SK-N-SH (cell line): Measurements from ENCODE around the gene GTF2F2. TPM values are rescaled to one million over a fixed set of nuclear protein-coding genes. Genes with fewer than 3 reads are reported as not detected.

Source experiments
- CTCF ChIA-PET: fragments of 300-600, 350-600 bp; formaldehyde crosslinking; extraction: SDS; loops from one replicate; lab custom pipeline; 2021; lab: Yijun Ruan, JAX
- POLR2A ChIA-PET: fragments of 350-600 bp; sonication (Branson Sonifier 250); formaldehyde crosslinking; extraction: SDS; loops from one replicate; lab custom pipeline; 2020; ENCODE audit warnings: antibody characterized with exemption, inconsistent platforms; lab: Yijun Ruan, JAX
- DNase-seq: peaks from one replicate; pipeline ENCODE4 v3.0.0; 2012
- H2AFZ ChIP-seq: fragments of 200-600 bp; sonication (generic); 2 replicates; pipeline ENCODE4 v1.8.1; 2016; ENCODE audit warnings: antibody characterized with exemption, mild to moderate bottlenecking, low read depth
- H3F3A ChIP-seq: fragments of 200-600 bp; sonication (generic); replicated peaks from 2 replicates; pipeline ENCODE3; 2016; ENCODE audit warnings: antibody characterized with exemption, mild to moderate bottlenecking; ENCODE audit not compliant: insufficient read depth
- H3K27ac ChIP-seq, 2 experiments: fragments of 200-500 bp in 1 of 2; fragments of 200-600 bp in 1 of 2; sonication (Bioruptor generic) in 1 of 2; sonication (generic), shearing (Covaris generic) in 1 of 2; 2 replicates each; pipeline versions ENCODE4 v1.5.1 to v1.6.1; 2014 to 2016; ENCODE audit warnings: low read depth in 2 of 2, inconsistent platforms in 1 of 2, low read length in 1 of 2, mild to moderate bottlenecking in 1 of 2, mixed read lengths in 1 of 2
- H3K27me3 ChIP-seq: fragments of 200-600 bp; sonication (generic), shearing (Covaris generic); 2 replicates; pipeline ENCODE4 v1.6.1; 2016; ENCODE audit warnings: mixed run types; ENCODE audit not compliant: insufficient read depth
- H3K36me3 ChIP-seq, 2 experiments: fragments of 200-500 bp in 1 of 2; fragments of 200-600 bp in 1 of 2; sonication (Bioruptor generic) in 1 of 2; sonication (generic) in 1 of 2; replicated peaks in 1 of 2; 2 replicates each; pipeline versions ENCODE3 to v1.5.1; 2014 to 2016; ENCODE audit warnings: low read length in 1 of 2, mild to moderate bottlenecking in 1 of 2; ENCODE audit not compliant: insufficient read depth in 2 of 2, control insufficient read depth in 1 of 2
- H3K4me1 ChIP-seq, 2 experiments: fragments of 200-500 bp in 1 of 2; fragments of 200-600 bp in 1 of 2; sonication (Bioruptor generic) in 1 of 2; sonication (generic), shearing (Covaris generic) in 1 of 2; 2 replicates each; pipeline versions ENCODE4 v1.5.1 to v1.6.1; 2014 to 2016; ENCODE audit warnings: low read depth in 1 of 2, low read length in 1 of 2, mixed run types in 1 of 2; ENCODE audit not compliant: insufficient read depth in 2 of 2, control insufficient read depth in 1 of 2
- H3K4me2 ChIP-seq: fragments of 200-600 bp; sonication (generic), shearing (Covaris generic); 2 replicates; pipeline ENCODE4 v1.6.1; 2017; ENCODE audit warnings: mixed run types
- H3K4me3 ChIP-seq, 2 experiments: fragments of 200-500 bp in 1 of 2; fragments of 200-600 bp in 1 of 2; sonication (Bioruptor generic) in 1 of 2; sonication (generic), shearing (Covaris generic) in 1 of 2; 2 replicates each; pipeline versions ENCODE4 v1.5.1 to v1.8.1; 2014 to 2016; ENCODE audit warnings: low read depth in 2 of 2, inconsistent platforms in 1 of 2, low read length in 1 of 2, mild to moderate bottlenecking in 1 of 2, mixed read lengths in 1 of 2, moderate library complexity in 1 of 2
- H3K79me2 ChIP-seq: fragments of 200-600 bp; sonication (generic); 2 replicates; pipeline ENCODE4 v1.8.1; 2017; ENCODE audit warnings: mild to moderate bottlenecking; ENCODE audit not compliant: insufficient read depth
- H3K9ac ChIP-seq: fragments of 200-600 bp; sonication (generic); 2 replicates; pipeline ENCODE4 v1.6.1; 2017; ENCODE audit warnings: mixed run types
- H3K9me2 ChIP-seq: fragments of 200-600 bp; sonication (generic); 2 replicates; pipeline ENCODE4 v1.6.1; 2017; ENCODE audit warnings: mixed run types
- H3K9me3 ChIP-seq: fragments of 200-600 bp; sonication (generic); 2 replicates; pipeline ENCODE4 v1.6.1; 2017; ENCODE audit warnings: mixed run types, mild to moderate bottlenecking, moderate library complexity
- H4K20me1 ChIP-seq: fragments of 200-600 bp; sonication (generic); 2 replicates; pipeline ENCODE4 v1.6.1; 2017; ENCODE audit warnings: mild to moderate bottlenecking, mixed run types; ENCODE audit not compliant: insufficient read depth
- ELF1 ChIP-seq: IDR thresholded peaks from 2 replicates; pipeline ENCODE4 v1.4.0; 2012
- EP300 ChIP-seq, 2 experiments: IDR thresholded peaks; 2 replicates each; pipeline versions ENCODE4 v1.4.0 to v1.6.1; 2012; ENCODE audit warnings: borderline replicate concordance in 1 of 2, low read depth in 1 of 2, low read length in 1 of 2
- FOXJ3 ChIP-seq: sonication (generic); formaldehyde crosslinking; IDR thresholded peaks from 2 replicates; pipeline ENCODE4 v1.5.1; 2020; ENCODE audit warnings: mild to moderate bottlenecking, missing genetic modification reagents
- FOXM1 ChIP-seq: IDR thresholded peaks from 2 replicates; pipeline ENCODE4 v1.4.0; 2012; ENCODE audit warnings: low read depth, mild to moderate bottlenecking
- GABPA ChIP-seq: IDR thresholded peaks from 2 replicates; pipeline ENCODE4 v1.4.0; 2012; ENCODE audit warnings: low read depth, mild to moderate bottlenecking
- MXI1 ChIP-seq: IDR thresholded peaks from 2 replicates; pipeline ENCODE4 v1.6.1; 2012; ENCODE audit warnings: mild to moderate bottlenecking, low read depth, low read length, improper control_type of control experiment
- NFIC ChIP-seq: IDR thresholded peaks from 2 replicates; pipeline ENCODE4 v1.4.0; 2012; ENCODE audit warnings: borderline replicate concordance
- POLR2AphosphoS5 ChIP-seq: IDR thresholded peaks from 2 replicates; pipeline ENCODE4 v1.6.1; 2012; ENCODE audit warnings: low read depth, low read length
- RCOR1 ChIP-seq: fragments of 150-350 bp; IDR thresholded peaks from 2 replicates; pipeline ENCODE4 v1.6.1; 2017; ENCODE audit warnings: antibody characterized with exemption, low read length
- RFX5 ChIP-seq: IDR thresholded peaks from 2 replicates; pipeline ENCODE4 v1.6.1; 2012; ENCODE audit warnings: mild to moderate bottlenecking, improper control_type of control experiment, low read length
- SMC3 ChIP-seq: IDR thresholded peaks from 2 replicates; pipeline ENCODE4 v1.6.1; 2012; ENCODE audit warnings: low read depth, low read length, improper control_type of control experiment
- TAF1 ChIP-seq: IDR thresholded peaks from 2 replicates; pipeline ENCODE4 v1.6.1; 2012; ENCODE audit warnings: low read depth, mild to moderate bottlenecking, low read length, moderate library complexity, borderline replicate concordance
- TCF12 ChIP-seq: IDR thresholded peaks from 2 replicates; pipeline ENCODE4 v1.4.0; 2012
- WGBS: methylation state at CpG from one replicate; pipeline ENCODE4 v1.1.6; 2017; ENCODE audit warnings: low lambda C conversion rate; 5-methylcytosine and 5-hydroxymethylcytosine counted together
- polyA plus RNA-seq, 3 experiments: library from polyadenylated mRNA; depleted of rRNA; stranded (reverse); fragments of >200 nt; gene quantifications; 2 replicates each; pipeline ENCODE4 v1.2.3, GENCODE V29; 2012
- TF ChIP-seq, protein P1 (sequence below): IDR thresholded peaks from 2 replicates; pipeline ENCODE4 v1.4.0; 2012; ENCODE audit warnings: low read depth
- TF ChIP-seq, protein P2 (sequence below): fragments of 200-600 bp; sonication (generic); IDR thresholded peaks from 2 replicates; pipeline ENCODE4 v1.6.1; 2017; ENCODE audit warnings: antibody characterized with exemption, mild to moderate bottlenecking, moderate library complexity
- TF ChIP-seq, protein P3 (sequence below): IDR thresholded peaks from 2 replicates; pipeline ENCODE4 v1.6.1; 2012; ENCODE audit warnings: mild to moderate bottlenecking, low read depth, low read length, moderate library complexity

The GTF2F2 gene
- polyA plus RNA-seq, 1 of the 3 experiments (the other 2 are of a cell fraction), result 24.2 TPM

DNA sequence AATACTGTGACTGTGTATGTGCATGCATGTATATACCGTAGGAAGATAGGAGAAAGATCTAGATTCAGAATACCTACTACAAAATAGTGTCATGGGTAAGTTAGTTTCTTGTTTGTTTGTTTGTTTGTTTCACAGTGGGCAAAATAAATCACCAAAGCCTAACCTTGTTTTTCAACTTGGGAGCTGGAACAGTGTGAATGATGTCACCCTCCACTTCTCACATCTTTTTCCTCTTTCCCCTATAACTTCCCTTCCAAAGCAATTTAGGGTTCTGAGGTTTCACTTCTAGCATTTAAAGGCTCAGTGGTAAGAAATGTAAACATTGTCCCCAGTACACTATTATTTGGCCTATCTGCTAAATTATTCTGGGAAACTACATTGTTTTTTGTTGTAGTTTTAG lies 75.1 kb downstream of the GTF2F2 start:
- DNase-seq, result no peak
- H3K9me2 ChIP-seq, result no peaks in the 10 kb centered on the region
- no peak for TF ChIP-seq MXI1
- TF ChIP-seq, protein P1, sequence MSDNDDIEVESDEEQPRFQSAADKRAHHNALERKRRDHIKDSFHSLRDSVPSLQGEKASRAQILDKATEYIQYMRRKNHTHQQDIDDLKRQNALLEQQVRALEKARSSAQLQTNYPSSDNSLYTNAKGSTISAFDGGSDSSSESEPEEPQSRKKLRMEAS, result no peak
- TF ChIP-seq FOXJ3 (CRISPR knock-in tag), result no peak
- TF ChIP-seq SMC3, result no peak
- TF ChIP-seq, protein P2, sequence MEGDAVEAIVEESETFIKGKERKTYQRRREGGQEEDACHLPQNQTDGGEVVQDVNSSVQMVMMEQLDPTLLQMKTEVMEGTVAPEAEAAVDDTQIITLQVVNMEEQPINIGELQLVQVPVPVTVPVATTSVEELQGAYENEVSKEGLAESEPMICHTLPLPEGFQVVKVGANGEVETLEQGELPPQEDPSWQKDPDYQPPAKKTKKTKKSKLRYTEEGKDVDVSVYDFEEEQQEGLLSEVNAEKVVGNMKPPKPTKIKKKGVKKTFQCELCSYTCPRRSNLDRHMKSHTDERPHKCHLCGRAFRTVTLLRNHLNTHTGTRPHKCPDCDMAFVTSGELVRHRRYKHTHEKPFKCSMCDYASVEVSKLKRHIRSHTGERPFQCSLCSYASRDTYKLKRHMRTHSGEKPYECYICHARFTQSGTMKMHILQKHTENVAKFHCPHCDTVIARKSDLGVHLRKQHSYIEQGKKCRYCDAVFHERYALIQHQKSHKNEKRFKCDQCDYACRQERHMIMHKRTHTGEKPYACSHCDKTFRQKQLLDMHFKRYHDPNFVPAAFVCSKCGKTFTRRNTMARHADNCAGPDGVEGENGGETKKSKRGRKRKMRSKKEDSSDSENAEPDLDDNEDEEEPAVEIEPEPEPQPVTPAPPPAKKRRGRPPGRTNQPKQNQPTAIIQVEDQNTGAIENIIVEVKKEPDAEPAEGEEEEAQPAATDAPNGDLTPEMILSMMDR, result no peak
- no peak for TF ChIP-seq EP300 (IDR thresholded peaks at IDR 0.05; ENCODE audit: borderline replicate concordance in 1 of 2, low read depth in 1 of 2, low read length in 1 of 2)
- H3K27ac ChIP-seq, result peak overlapping the region in 1 of 2 experiments; percentile 26; a peak in 1 of 4 replicates
- no peak overlapping the region for H2AFZ ChIP-seq
- no peaks in the 10 kb centered on the region for H3K27me3 ChIP-seq
- peaks cover 2 to 3% of the 10 kb centered on the region in 2 experiments for H3K36me3 ChIP-seq
- H3K9ac ChIP-seq, result no peak overlapping the region
- H3K79me2 ChIP-seq, result peaks cover 29% of the 10 kb centered on the region; the same call in 1 of the 2 replicates
- POLR2A ChIA-PET, result no interaction called here
- no peak overlapping the region for H3K4me3 ChIP-seq
- no peaks in the 10 kb centered on the region; the same call in 1 of the 2 replicates for H3K9me3 ChIP-seq
- peaks cover 17% of the 10 kb centered on the region for H3F3A ChIP-seq
- CTCF ChIA-PET, result no interaction called here
- WGBS, result 95% methylated on average over 1 of the region's 1 CpG
- 0 out of 2 replicates have a peak overlapping the region, but pooled peaks have one; percentile 17 for H3K4me2 ChIP-seq
- H4K20me1 ChIP-seq, result no peaks in the 10 kb centered on the region
- H3K4me1 ChIP-seq, result peaks cover 2 to 35% of the 10 kb centered on the region in 2 experiments; a peak in 3 of 4 replicates

DNA sequence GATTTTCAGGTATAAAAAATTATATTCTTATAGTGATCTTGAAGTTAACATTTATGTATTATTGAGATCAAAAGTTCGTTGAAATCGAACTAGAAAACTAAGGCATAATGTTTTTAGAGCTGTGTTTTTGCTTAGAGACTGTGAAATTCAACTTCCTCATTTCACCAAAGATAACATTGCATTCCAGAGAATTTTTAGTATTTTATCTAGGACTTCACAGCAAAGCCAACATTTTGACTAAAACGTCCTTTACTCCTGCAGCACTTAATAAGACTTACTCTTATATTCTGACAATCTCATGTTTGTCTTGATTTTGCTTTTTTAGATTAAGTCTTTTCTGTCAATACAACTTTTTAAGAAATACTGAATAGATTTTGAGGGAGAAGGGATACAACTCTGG lies 75.8 kb downstream of the GTF2F2 start:
- peaks cover 2 to 3% of the 10 kb centered on the region in 2 experiments for H3K36me3 ChIP-seq
- WGBS, result 86% methylated on average over 3 of the region's 3 CpGs
- H3F3A ChIP-seq, result peaks cover 17% of the 10 kb centered on the region
- no peak overlapping the region for H2AFZ ChIP-seq
- 0 out of 2 replicates have a peak overlapping the region, but pooled peaks have one; percentile 17 for H3K4me2 ChIP-seq
- POLR2A ChIA-PET, result no interaction called here
- peaks cover 2 to 37% of the 10 kb centered on the region in 2 experiments; a peak in 3 of 4 replicates for H3K4me1 ChIP-seq
- H3K9me2 ChIP-seq, result no peaks in the 10 kb centered on the region
- H3K27ac ChIP-seq, result peak overlapping the region in 1 of 2 experiments; percentile 21; a peak in 2 of 4 replicates
- H3K9ac ChIP-seq, result no peak overlapping the region
- no peaks in the 10 kb centered on the region; the same call in 1 of the 2 replicates for H3K9me3 ChIP-seq
- H3K79me2 ChIP-seq, result peaks cover 30% of the 10 kb centered on the region; the same call in 1 of the 2 replicates
- TF ChIP-seq RFX5 (no peak), RCOR1 (no peak), EP300 (IDR thresholded peaks at IDR 0.05; ENCODE audit: borderline replicate concordance in 1 of 2, low read depth in 1 of 2, low read length in 1 of 2) (no peak), MXI1 (no peak), NFIC (no peak), FOXM1 (no peak), ELF1 (no peak), TAF1 (no peak), TCF12 (no peak), POLR2AphosphoS5 (no peak), GABPA (no peak)
- TF ChIP-seq, protein P1, result no peak
- TF ChIP-seq, protein P3, sequence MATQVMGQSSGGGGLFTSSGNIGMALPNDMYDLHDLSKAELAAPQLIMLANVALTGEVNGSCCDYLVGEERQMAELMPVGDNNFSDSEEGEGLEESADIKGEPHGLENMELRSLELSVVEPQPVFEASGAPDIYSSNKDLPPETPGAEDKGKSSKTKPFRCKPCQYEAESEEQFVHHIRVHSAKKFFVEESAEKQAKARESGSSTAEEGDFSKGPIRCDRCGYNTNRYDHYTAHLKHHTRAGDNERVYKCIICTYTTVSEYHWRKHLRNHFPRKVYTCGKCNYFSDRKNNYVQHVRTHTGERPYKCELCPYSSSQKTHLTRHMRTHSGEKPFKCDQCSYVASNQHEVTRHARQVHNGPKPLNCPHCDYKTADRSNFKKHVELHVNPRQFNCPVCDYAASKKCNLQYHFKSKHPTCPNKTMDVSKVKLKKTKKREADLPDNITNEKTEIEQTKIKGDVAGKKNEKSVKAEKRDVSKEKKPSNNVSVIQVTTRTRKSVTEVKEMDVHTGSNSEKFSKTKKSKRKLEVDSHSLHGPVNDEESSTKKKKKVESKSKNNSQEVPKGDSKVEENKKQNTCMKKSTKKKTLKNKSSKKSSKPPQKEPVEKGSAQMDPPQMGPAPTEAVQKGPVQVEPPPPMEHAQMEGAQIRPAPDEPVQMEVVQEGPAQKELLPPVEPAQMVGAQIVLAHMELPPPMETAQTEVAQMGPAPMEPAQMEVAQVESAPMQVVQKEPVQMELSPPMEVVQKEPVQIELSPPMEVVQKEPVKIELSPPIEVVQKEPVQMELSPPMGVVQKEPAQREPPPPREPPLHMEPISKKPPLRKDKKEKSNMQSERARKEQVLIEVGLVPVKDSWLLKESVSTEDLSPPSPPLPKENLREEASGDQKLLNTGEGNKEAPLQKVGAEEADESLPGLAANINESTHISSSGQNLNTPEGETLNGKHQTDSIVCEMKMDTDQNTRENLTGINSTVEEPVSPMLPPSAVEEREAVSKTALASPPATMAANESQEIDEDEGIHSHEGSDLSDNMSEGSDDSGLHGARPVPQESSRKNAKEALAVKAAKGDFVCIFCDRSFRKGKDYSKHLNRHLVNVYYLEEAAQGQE, result no peak
- no peaks in the 10 kb centered on the region for H4K20me1 ChIP-seq
- no peak overlapping the region for H3K4me3 ChIP-seq
- no peaks in the 10 kb centered on the region for H3K27me3 ChIP-seq
- CTCF ChIA-PET, result no interaction called here
- no peak for DNase-seq
